Duodenal mucosa (tissue), 2 donors: ENCODE results near the gene NEK6.

Source experiments
- H3K27ac ChIP-seq: one replicate; pipeline ENCODE4 v1.7.0; 2013; ENCODE audit warnings: low read depth, low read length
- H3K27me3 ChIP-seq, 2 donors: one replicate each; pipeline ENCODE4 v1.7.0; 2013; ENCODE audit warnings: low read length in 2 of 2, control low read depth in 1 of 2; ENCODE audit not compliant: insufficient read depth in 2 of 2, control insufficient read depth in 1 of 2
- H3K36me3 ChIP-seq, 2 donors: one replicate each; pipeline ENCODE4 v1.7.0; 2013; ENCODE audit warnings: low read length in 2 of 2, control low read depth in 1 of 2; ENCODE audit not compliant: insufficient read depth in 2 of 2, control insufficient read depth in 1 of 2
- H3K4me1 ChIP-seq, 2 donors: one replicate each; pipeline ENCODE4 v1.7.0; 2013; ENCODE audit warnings: low read length in 2 of 2, control low read depth in 1 of 2; ENCODE audit not compliant: insufficient read depth in 2 of 2, control insufficient read depth in 1 of 2
- H3K4me3 ChIP-seq, 2 donors: one replicate each; pipeline ENCODE4 v1.7.0; 2013; ENCODE audit warnings: low read length in 2 of 2, low read depth in 1 of 2
- H3K9ac ChIP-seq, 2 donors: one replicate each; pipeline ENCODE4 v1.7.0; 2013; ENCODE audit warnings: low read length in 2 of 2, low read depth in 1 of 2
- H3K9me3 ChIP-seq, 2 donors: one replicate each; pipeline ENCODE4 v1.7.0; 2013; ENCODE audit warnings: low read length in 2 of 2, control low read depth in 1 of 2; ENCODE audit not compliant: control insufficient read depth in 1 of 2

NEK6 gene

DNA sequence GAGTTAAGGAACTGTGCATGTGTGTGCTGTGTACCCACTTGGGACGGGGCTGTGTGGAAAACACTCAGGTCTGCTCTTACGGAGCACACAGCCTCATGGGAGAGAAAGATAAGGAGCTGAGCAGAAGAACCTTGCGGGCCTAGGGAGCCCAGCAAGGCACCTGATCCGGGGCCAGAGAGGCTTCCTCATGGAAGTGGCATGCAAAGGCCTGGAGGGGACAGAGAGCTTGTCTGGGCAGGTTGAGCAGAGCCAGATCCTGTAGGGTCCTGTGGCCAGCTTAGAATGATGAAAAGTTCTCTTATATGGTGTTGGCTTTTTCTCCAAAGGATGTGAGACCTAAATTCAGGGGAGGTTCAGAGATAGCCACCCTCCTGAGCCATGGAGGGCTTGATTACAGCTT is 45.2 kb downstream of the NEK6 start:
- Histone ChIP-seq H3K9me3 (no peaks in the 10 kb centered on the region), H3K27me3 (no peaks in the 10 kb centered on the region), H3K9ac (no peak overlapping the region), H3K4me3 (no peak overlapping the region), H3K4me1 (peaks cover 0 to 6% of the 10 kb centered on the region in 2 donors), H3K36me3 (peaks cover 14 to 29% of the 10 kb centered on the region in 2 donors), H3K27ac (no peak overlapping the region)

DNA sequence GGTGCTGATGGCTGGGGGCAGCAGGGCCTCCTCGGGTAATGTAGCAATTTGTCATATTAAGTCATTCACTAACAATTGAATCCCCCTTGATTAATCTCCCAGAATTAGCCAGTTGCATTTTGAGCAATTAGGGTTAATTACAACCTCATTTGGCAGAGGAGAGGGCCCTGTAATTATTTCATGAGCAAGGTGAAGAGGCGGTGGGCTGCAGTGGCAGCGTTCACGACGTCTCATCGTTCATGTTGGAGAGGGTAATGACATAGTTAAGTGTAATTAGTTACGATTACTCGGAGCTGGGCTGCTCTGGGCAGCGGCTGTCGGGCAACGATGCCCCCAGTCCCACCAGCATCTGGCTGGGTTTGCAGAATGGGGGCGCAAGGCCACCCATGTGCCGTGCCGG is 46.0 kb downstream of the NEK6 start:
- H3K4me1 ChIP-seq = peaks cover 0 to 6% of the 10 kb centered on the region in 2 donors
- no peak overlapping the region for H3K4me3 ChIP-seq
- H3K9me3 ChIP-seq = no peaks in the 10 kb centered on the region
- no peak overlapping the region for H3K27ac ChIP-seq
- no peaks in the 10 kb centered on the region for H3K27me3 ChIP-seq
- peaks cover 14 to 32% of the 10 kb centered on the region in 2 donors for H3K36me3 ChIP-seq
- H3K9ac ChIP-seq = no peak overlapping the region

DNA sequence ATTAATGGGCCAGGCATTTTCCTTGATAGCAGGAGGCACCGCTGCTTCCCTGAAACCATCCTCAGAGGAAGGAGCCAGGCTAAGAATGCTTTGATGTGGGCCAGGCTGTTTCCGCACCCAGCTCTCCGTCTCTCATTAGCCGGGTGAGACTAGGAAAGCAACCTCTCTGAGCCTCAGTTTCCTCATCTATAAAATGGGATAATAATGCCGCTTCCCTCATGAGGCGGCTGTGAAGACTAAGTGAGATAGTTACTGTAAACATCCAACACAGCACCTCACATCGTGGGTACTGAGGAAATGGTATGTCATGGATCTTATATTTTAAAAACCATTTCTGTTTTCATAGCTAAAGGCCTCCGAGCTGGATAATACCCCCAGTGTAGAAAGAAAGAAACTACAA is 46.5 kb downstream of the NEK6 start:
- Histone ChIP-seq H3K4me3 (no peak overlapping the region), H3K27ac (no peak overlapping the region), H3K36me3 (peaks cover 14 to 36% of the 10 kb centered on the region in 2 donors), H3K9ac (no peak overlapping the region), H3K4me1 (peaks cover 0 to 6% of the 10 kb centered on the region in 2 donors), H3K9me3 (no peaks in the 10 kb centered on the region), H3K27me3 (no peaks in the 10 kb centered on the region)

DNA sequence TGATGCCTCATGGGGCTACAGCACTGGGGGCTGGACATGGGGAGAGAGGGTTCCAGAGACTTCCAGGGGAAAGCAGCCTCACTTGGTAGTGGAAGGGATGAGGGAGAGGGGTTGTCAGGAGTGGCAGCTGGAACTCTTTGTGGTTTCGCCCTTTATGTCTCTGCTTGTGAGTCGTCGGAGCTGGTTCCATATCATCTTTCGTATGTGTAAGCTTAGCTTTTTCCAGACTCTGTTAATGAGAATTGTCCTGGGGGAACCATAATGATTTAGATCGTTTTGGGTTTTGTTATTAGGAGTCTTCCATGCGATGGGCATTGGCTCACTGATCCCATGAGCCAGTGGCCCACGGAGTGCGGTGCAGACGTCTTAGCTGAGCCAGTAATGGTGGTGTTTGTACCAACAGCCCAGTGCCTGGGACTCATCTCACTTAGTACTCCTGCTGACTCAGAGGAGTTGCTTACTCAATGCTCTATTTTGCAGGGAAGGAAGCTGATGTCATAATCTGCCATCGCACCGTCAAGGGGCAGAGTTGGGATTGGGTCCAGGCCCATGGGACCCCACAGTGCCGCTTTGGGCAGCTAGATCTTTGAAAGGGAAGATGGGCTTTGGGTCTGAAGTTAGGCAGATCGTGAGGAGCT is 48.5 kb downstream of the NEK6 start:
- Histone ChIP-seq H3K9ac (no peak overlapping the region), H3K9me3 (no peaks in the 10 kb centered on the region), H3K4me1 (no peaks in the 10 kb centered on the region), H3K36me3 (peaks cover 14 to 47% of the 10 kb centered on the region in 2 donors), H3K27ac (no peak overlapping the region), H3K4me3 (no peak overlapping the region), H3K27me3 (no peaks in the 10 kb centered on the region)

DNA sequence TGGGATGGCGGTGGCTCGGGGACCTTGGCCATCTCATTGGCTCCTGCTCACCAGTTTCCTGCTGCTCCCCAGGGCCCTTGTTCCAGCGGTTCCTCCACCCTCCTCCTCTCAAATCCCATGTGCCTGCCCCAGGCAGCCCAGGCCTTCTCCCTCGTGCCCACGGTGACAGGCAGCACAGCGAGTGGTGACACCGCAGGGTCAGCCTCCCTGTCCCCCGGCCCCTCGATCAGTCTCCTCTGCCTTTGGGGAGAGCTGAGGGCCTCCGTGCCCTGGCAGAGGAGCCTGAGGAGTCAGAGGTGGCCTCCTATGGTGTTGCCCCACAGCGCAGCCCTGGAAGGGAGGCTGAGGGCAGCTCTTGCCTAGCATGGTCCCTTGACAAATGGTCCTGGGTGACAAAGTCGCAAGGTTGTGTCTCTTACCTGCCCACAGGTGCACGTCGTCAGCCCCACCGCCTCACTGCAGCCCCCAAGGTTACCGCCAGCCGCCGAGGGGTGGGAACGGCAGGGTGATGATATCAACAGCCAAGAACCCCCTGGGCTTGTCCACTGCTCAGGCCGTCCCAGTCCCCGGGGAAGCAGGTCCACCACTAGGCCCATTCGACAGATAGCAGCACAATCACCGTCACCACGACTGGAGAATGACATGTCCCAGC is 49.8 kb downstream of the NEK6 start:
- H3K36me3 ChIP-seq = peaks cover 8 to 41% of the 10 kb centered on the region in 2 donors
- no peak overlapping the region for H3K9ac ChIP-seq
- H3K27ac ChIP-seq = no peak overlapping the region

DNA sequence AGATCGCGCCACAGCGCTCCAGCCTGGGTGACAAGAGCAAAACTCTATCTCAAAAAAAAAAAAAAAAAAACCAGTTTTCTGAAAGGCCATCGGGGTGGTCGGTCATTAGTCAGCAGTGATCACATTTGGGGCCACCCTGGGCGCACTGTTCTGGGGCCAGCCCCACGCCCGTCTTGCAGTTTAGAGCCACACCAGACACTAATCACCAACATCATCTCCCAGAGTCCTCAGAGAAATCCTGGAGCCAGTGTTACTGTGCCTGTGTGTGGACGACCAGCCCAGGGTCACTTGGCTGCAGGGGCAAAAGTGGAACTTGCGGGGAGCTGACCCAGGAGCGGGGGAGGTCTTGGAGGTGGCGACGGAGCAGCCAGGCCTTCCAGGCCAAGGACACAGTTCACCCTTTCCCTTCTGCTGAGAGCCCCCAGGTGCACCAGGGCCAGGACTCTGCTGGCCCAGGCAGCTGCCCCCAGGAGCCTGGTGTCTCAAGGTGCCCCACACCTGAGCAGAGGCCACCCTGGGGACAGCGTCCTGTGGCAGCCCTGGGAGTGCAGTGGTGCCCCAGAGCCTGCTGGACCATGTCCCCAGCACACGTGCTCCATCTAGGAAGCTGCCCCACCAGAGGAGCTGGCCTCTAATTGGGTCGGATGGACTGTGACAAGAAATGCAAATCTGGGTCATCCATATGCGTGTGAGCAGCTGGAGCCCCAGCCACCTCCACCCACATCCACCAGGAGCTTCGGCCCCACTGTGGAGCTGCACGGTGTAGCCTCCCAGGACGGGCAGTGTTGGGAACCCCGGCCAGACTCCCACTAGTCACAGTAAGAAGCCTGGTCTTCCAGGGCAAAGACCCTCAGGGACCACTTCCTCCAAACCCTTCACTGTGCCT is 51.1 kb downstream of the NEK6 start:
- Histone ChIP-seq H3K27me3 (no peaks in the 10 kb centered on the region), H3K27ac (no peak overlapping the region), H3K9me3 (no peaks in the 10 kb centered on the region), H3K4me1 (no peaks in the 10 kb centered on the region), H3K9ac (no peak overlapping the region), H3K36me3 (peaks cover 18 to 38% of the 10 kb centered on the region in 2 donors), H3K4me3 (no peak overlapping the region)

More for the DNA sequence above, 49.8 kb downstream of the NEK6 start:
- no peaks in the 10 kb centered on the region for H3K4me1 ChIP-seq
- H3K4me3 ChIP-seq = no peak overlapping the region
- H3K27me3 ChIP-seq = no peaks in the 10 kb centered on the region
- no peaks in the 10 kb centered on the region for H3K9me3 ChIP-seq

DNA sequence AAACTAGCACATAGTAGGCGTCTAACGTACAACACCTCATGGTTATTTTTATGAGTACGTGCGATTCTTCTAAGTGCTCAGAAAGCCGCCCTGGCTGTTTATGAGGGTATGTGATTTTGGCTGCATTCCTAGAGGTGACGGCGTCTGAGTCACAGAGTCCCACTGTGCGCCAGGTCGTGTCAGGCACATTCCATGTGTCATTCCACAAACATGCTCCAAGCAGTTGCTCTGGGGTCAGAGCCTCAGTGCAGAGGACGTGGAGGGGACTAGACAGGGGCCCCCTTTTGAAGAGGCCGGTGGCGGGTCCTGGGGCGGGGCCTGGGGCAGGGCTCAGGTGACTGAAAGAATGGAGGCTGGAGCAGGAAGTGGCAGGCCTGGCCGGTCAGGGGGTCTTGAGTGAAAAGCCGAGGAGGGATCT is 51.9 kb downstream of the NEK6 start:
- Histone ChIP-seq H3K9me3 (no peaks in the 10 kb centered on the region), H3K9ac (no peak overlapping the region), H3K27me3 (no peaks in the 10 kb centered on the region), H3K4me1 (no peaks in the 10 kb centered on the region), H3K4me3 (no peak overlapping the region), H3K27ac (no peak overlapping the region), H3K36me3 (peaks cover 14 to 40% of the 10 kb centered on the region in 2 donors)

DNA sequence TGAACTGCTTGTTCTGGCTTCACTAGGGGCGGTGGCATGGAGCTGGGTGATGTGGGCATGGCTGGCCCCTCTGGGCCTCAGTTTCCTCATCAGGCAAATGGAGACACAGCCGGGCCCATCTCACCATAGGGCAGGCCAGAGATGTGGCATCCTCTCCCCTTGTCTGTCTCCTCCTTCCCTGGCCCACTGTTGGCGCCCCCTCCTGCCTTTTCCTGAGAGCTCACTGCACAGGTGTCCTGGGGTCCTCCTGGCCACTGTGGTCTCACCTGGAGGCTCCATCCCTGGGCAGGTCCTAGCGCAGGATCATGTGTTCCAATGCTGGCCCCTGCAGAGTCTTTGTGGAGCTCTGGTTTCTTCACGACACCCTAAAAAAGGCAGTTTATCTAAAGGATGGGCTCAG is 53.5 kb downstream of the NEK6 start:
- Histone ChIP-seq H3K9me3 (no peaks in the 10 kb centered on the region), H3K4me3 (no peak overlapping the region), H3K27me3 (no peaks in the 10 kb centered on the region), H3K9ac (no peak overlapping the region), H3K27ac (no peak overlapping the region), H3K36me3 (peaks cover 18 to 56% of the 10 kb centered on the region in 2 donors), H3K4me1 (no peaks in the 10 kb centered on the region)

DNA sequence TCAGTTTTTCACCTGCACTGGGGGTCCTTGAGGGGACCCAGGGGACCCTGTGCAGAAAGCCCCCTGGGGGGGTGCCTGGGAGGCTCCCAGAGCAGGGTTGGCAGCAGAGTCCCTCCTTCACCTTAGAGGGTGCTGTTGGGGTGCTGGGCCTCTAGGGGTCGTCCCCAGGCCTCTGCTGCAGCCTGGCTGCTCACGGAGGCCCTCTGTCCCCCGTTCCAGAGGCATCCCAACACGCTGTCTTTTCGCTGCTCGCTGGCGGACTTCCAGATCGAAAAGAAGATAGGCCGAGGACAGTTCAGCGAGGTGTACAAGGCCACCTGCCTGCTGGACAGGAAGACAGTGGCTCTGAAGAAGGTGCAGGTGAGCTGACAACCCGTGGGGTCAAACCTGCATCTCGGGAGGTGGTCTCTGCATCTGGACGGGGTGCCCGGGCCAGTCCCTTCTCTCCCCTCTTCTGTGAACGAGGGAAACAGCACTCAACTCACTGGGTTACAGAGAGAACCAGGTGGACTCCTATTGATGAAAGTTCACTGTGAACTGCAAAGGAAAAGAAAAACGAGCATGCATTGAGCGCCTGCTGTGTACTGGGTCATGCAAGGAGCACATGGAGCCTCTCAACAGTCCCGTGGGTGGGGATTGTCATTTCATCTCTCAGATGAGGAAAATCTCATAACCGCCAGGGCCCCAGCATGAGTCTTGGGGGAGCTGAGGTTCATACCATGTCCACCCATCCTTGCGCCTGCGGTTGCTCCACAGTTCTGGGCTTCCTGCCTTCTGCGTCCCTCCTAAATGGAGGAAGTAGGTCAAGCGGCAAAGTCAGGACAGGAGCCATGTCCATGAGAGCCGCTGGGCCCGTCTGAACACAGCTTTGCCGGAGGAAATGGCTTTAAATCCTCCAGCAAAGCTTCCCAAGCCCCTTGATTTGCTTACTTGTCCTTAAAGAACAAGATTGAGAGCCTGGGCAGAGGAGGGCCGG is 54.8 kb downstream of the NEK6 start:
- H3K27ac ChIP-seq = no peak overlapping the region
- H3K9ac ChIP-seq = no peak overlapping the region

More for the DNA sequence above, 54.8 kb downstream of the NEK6 start:
- H3K9me3 ChIP-seq = no peaks in the 10 kb centered on the region
- no peaks in the 10 kb centered on the region for H3K4me1 ChIP-seq
- H3K4me3 ChIP-seq = no peak overlapping the region
- peaks cover 26 to 59% of the 10 kb centered on the region in 2 donors for H3K36me3 ChIP-seq
- H3K27me3 ChIP-seq = no peaks in the 10 kb centered on the region
